ENCODE results near the gene FAAP24.
"Not testable (repeated sequence)": the region's sequence is repeated elsewhere in the genome, so short reads cannot be mapped to it uniquely, and the experiment has no call there.

FAAP24 gene

GRCh38 chr19:33000910-33001309 lies 28.9 kb downstream of the FAAP24 start:
- H3K4me3 ChIP-seq (ENCODE audit: low read length): no peak overlapping the region
- peaks cover 19% of the 10 kb centered on the region for H3K36me3 ChIP-seq (ENCODE audit: control insufficient read depth, low read depth, low read length)
- H3K27ac ChIP-seq (ENCODE audit: low read length): no peak overlapping the region
- H3K27me3 ChIP-seq (ENCODE audit: control insufficient read depth, insufficient read depth, low read length): no peaks in the 10 kb centered on the region
- no peaks in the 10 kb centered on the region for H3K9me3 ChIP-seq (ENCODE audit: control insufficient read depth, low read depth, low read length)
- no peaks in the 10 kb centered on the region for H3K4me1 ChIP-seq (ENCODE audit: control insufficient read depth, low read depth, low read length)
- H3K9ac ChIP-seq (ENCODE audit: low read length): no peak overlapping the region

GRCh38 chr19:33002126-33002865 lies 30.3 kb downstream of the FAAP24 start:
- H3K27me3 ChIP-seq (ENCODE audit: control insufficient read depth, insufficient read depth, low read length); H3K27ac ChIP-seq (ENCODE audit: low read length); H3K4me3 ChIP-seq (ENCODE audit: low read length); H3K9ac ChIP-seq (ENCODE audit: low read length); H3K9me3 ChIP-seq (ENCODE audit: control insufficient read depth, low read depth, low read length); H3K4me1 ChIP-seq (ENCODE audit: control insufficient read depth, low read depth, low read length): not testable (repeated sequence)
- peaks cover 24% of the 10 kb centered on the region for H3K36me3 ChIP-seq (ENCODE audit: control insufficient read depth, low read depth, low read length)

- not testable (repeated sequence) for H3K9ac ChIP-seq (ENCODE audit: low read length); H3K9me3 ChIP-seq (ENCODE audit: control insufficient read depth, low read depth, low read length); H3K4me3 ChIP-seq (ENCODE audit: low read length); H3K27ac ChIP-seq (ENCODE audit: low read length); H3K4me1 ChIP-seq (ENCODE audit: control insufficient read depth, low read depth, low read length); H3K27me3 ChIP-seq (ENCODE audit: control insufficient read depth, insufficient read depth, low read length)
- peaks cover 17% of the 10 kb centered on the region for H3K36me3 ChIP-seq (ENCODE audit: control insufficient read depth, low read depth, low read length)
Measured at GRCh38 chr19:33003424-33004024, 31.5 kb downstream of the FAAP24 start.

GRCh38 chr19:33005440-33005839 lies 33.4 kb downstream of the FAAP24 start:
- Histone ChIP-seq H3K9me3 (ENCODE audit: control insufficient read depth, low read depth, low read length) (no peaks in the 10 kb centered on the region), H3K9ac (ENCODE audit: low read length) (no peak overlapping the region), H3K4me1 (ENCODE audit: control insufficient read depth, low read depth, low read length) (no peaks in the 10 kb centered on the region), H3K27me3 (ENCODE audit: control insufficient read depth, insufficient read depth, low read length) (no peaks in the 10 kb centered on the region), H3K4me3 (ENCODE audit: low read length) (no peak overlapping the region), H3K27ac (ENCODE audit: low read length) (no peak overlapping the region), H3K36me3 (ENCODE audit: control insufficient read depth, low read depth, low read length) (peaks cover 16% of the 10 kb centered on the region)

- no peak overlapping the region for H3K9ac ChIP-seq (ENCODE audit: low read length)
- no peaks in the 10 kb centered on the region for H3K4me1 ChIP-seq (ENCODE audit: control insufficient read depth, low read depth, low read length)
- no peaks in the 10 kb centered on the region for H3K27me3 ChIP-seq (ENCODE audit: control insufficient read depth, insufficient read depth, low read length)
- no peaks in the 10 kb centered on the region for H3K9me3 ChIP-seq (ENCODE audit: control insufficient read depth, low read depth, low read length)
- H3K4me3 ChIP-seq (ENCODE audit: low read length): no peak overlapping the region
- H3K27ac ChIP-seq (ENCODE audit: low read length): no peak overlapping the region
- peaks cover 22% of the 10 kb centered on the region for H3K36me3 ChIP-seq (ENCODE audit: control insufficient read depth, low read depth, low read length)
Measured at GRCh38 chr19:33008738-33009137, 36.7 kb downstream of the FAAP24 start.

GRCh38 chr19:33010891-33011290 lies 38.8 kb downstream of the FAAP24 start:
- not testable (repeated sequence) for H3K27ac ChIP-seq (ENCODE audit: low read length); H3K4me1 ChIP-seq (ENCODE audit: control insufficient read depth, low read depth, low read length); H3K9ac ChIP-seq (ENCODE audit: low read length); H3K9me3 ChIP-seq (ENCODE audit: control insufficient read depth, low read depth, low read length); H3K4me3 ChIP-seq (ENCODE audit: low read length); H3K27me3 ChIP-seq (ENCODE audit: control insufficient read depth, insufficient read depth, low read length)
- H3K36me3 ChIP-seq (ENCODE audit: control insufficient read depth, low read depth, low read length): peaks cover 22% of the 10 kb centered on the region

GRCh38 chr19:33022472-33023116 lies 50.6 kb downstream of the FAAP24 start:
- Histone ChIP-seq H3K9ac (ENCODE audit: low read length) (peak overlapping the region; percentile 31), H3K4me1 (ENCODE audit: control insufficient read depth, low read depth, low read length) (peaks cover 11% of the 10 kb centered on the region), H3K27me3 (ENCODE audit: control insufficient read depth, insufficient read depth, low read length) (no peaks in the 10 kb centered on the region), H3K4me3 (ENCODE audit: low read length) (peak overlapping the region; percentile 30), H3K9me3 (ENCODE audit: control insufficient read depth, low read depth, low read length) (no peaks in the 10 kb centered on the region), H3K27ac (ENCODE audit: low read length) (peak overlapping the region; percentile 46), H3K36me3 (ENCODE audit: control insufficient read depth, low read depth, low read length) (no peaks in the 10 kb centered on the region)

GRCh38 chr19:33024398-33024797 lies 52.4 kb downstream of the FAAP24 start:
- H3K9ac ChIP-seq (ENCODE audit: low read length): no peak overlapping the region
- H3K4me1 ChIP-seq (ENCODE audit: control insufficient read depth, low read depth, low read length): peaks cover 11% of the 10 kb centered on the region
- no peaks in the 10 kb centered on the region for H3K9me3 ChIP-seq (ENCODE audit: control insufficient read depth, low read depth, low read length)
- H3K27ac ChIP-seq (ENCODE audit: low read length): no peak overlapping the region
- H3K4me3 ChIP-seq (ENCODE audit: low read length): no peak overlapping the region
- H3K36me3 ChIP-seq (ENCODE audit: control insufficient read depth, low read depth, low read length): no peaks in the 10 kb centered on the region
- H3K27me3 ChIP-seq (ENCODE audit: control insufficient read depth, insufficient read depth, low read length): no peaks in the 10 kb centered on the region

GRCh38 chr19:33025468-33026238 lies 53.6 kb downstream of the FAAP24 start:
- not testable (repeated sequence) for H3K9ac ChIP-seq (ENCODE audit: low read length); H3K9me3 ChIP-seq (ENCODE audit: control insufficient read depth, low read depth, low read length); H3K27ac ChIP-seq (ENCODE audit: low read length); H3K36me3 ChIP-seq (ENCODE audit: control insufficient read depth, low read depth, low read length); H3K27me3 ChIP-seq (ENCODE audit: control insufficient read depth, insufficient read depth, low read length); H3K4me3 ChIP-seq (ENCODE audit: low read length)
- peaks cover 11% of the 10 kb centered on the region for H3K4me1 ChIP-seq (ENCODE audit: control insufficient read depth, low read depth, low read length)

- H3K36me3 ChIP-seq (ENCODE audit: control insufficient read depth, low read depth, low read length); H3K27ac ChIP-seq (ENCODE audit: low read length); H3K9ac ChIP-seq (ENCODE audit: low read length); H3K4me3 ChIP-seq (ENCODE audit: low read length); H3K27me3 ChIP-seq (ENCODE audit: control insufficient read depth, insufficient read depth, low read length); H3K9me3 ChIP-seq (ENCODE audit: control insufficient read depth, low read depth, low read length): not testable (repeated sequence)
- peaks cover 11% of the 10 kb centered on the region for H3K4me1 ChIP-seq (ENCODE audit: control insufficient read depth, low read depth, low read length)
Measured at GRCh38 chr19:33026602-33027001, 54.6 kb downstream of the FAAP24 start.
